IPS-11a (cell line): ENCODE results near the gene ARHGAP10.
"Not testable (repeated sequence)": the region's sequence is repeated elsewhere in the genome, so short reads cannot be mapped to it uniquely, and the experiment has no call there.

ENCODE experiments used
- H3K4me3 ChIP-seq: one replicate; pipeline ENCODE4 v1.5.1; 2013; ENCODE audit warnings: low read depth, low read length, control low read depth

ARHGAP10 gene

DNA sequence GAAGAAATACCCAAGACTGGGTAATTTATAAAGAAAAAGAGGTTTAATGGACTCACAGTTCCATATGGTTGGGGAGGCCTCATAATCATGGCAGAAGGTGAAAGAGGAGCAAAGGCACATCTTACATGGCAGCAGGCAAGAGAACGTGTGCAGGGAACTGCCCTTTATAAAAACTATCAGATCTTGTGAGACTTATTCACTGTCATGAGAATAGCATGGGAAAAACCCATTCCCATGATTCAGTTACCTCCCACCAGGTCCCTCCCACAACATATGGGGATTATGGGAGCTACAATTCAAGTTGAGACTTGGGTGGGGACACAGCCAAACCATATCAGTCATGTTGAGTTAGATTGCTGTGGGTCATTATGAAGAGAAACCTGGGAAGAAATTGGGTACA lies 153.3 kb downstream of the ARHGAP10 start:
- H3K4me3 ChIP-seq = not testable (repeated sequence)

DNA sequence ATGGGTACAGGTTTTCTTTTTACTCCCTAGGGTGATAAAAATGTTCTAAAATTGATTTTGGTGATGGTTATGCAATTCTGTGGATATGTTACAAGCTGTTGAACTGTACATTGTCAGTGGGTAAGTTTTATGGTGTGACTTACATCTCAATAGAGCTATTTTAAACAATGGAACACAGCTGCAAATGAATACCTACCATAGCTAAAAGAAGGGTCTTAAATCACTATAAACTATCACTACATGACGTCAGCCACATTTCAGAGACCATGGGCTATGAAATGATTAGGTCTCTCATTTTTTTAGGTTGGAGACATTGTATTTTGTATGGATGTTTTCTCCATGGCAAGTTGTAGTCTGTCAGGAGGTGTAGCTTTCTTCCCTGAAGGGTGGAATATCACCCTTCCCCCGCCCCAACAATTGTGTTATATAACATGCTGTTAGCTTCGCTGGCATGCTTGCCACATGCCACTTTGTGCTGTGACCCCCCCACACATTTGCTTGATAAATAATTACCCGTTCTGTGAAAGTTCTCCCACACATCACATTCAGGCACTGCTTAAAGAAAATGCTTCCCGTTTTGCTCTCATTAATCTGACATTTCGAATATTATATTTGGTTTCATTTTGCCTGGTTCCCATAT lies 159.7 kb downstream of the ARHGAP10 start:
- no peak overlapping the region for H3K4me3 ChIP-seq

DNA sequence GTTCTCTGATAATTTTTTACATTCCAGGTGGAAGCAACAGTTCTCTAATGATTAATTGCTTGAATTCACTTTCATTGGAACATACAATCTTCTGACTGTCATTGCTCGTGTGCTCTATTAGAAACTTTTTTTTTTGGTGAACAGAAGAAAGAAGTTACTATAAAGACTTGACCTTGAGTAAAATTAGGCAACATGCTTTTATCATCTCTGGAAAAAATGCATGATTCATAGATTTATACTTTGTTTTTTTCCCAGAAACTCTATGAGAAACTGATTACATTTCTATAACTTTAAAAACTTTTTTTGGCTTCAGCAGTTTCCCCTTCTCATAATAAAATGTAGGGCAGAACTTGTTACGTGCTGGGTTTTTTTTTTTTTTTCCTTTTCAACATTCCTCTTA lies 167.6 kb downstream of the ARHGAP10 start:
- no peak overlapping the region for H3K4me3 ChIP-seq

DNA sequence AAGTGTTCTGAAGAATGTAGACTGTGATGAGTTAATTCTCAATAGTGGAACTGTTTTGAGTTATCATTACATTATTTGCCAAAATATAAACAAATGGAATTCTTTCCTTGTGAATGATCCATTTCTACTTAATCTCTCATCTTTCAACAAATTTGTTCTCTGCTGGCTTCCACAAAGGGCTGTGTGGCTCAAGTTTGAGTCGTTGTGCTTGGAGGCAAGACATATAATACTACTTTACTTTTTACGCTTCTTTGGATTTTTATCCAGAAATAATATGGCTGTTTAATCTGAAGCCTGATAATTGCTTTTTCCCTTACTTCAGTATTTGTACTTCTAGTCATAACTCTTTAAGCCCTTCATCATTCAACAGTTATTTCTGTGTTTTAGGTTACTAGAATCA lies 169.5 kb downstream of the ARHGAP10 start:
- H3K4me3 ChIP-seq = no peak overlapping the region

DNA sequence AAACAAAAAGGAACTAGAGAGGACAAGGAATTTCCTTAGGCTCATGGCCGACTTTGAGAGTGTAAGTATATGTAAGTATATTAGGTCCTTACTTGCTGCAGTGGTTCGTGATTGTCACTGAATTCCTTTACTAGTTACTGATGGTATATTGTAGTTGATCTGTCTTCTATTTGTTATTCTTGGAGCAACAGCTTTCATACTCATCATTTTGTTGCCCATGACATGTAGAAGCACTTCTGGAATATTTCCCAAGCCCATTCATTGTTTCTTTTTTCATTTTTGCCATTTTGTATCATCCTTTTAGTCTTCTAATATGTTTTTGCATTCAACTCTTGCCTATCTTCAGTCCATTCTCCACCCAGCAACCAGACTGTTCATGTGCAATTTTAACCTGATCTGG lies 170.0 kb downstream of the ARHGAP10 start:
- H3K4me3 ChIP-seq = no peak overlapping the region

DNA sequence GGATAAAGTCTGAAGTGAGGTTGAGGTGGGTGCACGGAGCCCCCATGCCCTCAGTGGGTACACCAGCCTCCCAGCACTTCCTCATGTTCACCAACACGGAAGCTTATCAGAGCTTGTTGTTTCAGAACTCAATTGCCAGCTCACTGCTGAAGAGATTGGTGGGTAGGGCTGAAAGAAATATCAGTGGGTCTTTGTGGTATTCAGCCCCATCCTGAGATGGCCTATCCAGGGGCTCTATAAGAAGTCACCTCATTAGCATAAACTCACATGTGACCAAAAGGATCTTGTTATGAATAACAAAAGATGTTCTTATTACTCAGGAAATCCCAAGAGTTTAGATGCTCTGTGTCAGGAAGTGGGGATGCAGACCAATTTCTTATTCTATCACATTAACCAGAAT lies 177.3 kb downstream of the ARHGAP10 start:
- no peak overlapping the region for H3K4me3 ChIP-seq

DNA sequence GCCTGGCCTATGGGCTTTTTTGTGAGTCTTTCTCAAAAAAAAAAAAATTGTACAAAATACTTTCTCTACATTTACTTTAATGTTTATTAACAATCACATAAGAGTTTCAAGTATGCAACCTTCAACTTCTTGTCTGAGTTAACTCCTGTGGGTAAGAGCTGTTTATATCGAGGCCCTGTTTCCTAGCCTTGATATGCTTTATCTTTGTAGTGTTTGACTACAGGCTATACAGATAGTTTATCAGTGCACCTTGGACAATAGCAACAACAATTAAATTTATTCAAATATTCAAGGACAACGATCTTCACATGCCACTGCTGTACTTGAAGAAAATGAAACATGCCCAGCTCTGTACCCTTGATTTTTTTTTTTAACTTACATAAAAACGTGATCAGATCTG lies 178.4 kb downstream of the ARHGAP10 start:
- no peak overlapping the region for H3K4me3 ChIP-seq

DNA sequence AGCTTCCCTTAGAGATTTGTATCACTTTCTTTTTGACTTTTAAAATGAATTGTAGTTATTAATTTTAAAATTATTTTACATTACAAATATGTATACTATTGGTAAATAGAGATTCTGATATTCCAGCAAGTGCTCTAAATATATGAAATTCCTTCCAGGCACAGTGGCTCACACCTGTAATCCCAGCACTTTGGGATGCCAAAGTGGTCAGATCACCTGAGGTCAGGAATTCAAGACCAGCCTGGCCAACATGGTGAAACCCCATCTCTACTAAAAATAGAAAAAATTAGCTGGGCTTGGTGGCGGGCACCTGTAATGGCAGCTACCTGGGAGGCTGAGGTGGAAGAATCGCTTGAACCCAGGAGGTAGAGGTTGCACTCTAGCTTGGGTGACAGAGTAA lies 180.2 kb downstream of the ARHGAP10 start:
- not testable (repeated sequence) for H3K4me3 ChIP-seq

DNA sequence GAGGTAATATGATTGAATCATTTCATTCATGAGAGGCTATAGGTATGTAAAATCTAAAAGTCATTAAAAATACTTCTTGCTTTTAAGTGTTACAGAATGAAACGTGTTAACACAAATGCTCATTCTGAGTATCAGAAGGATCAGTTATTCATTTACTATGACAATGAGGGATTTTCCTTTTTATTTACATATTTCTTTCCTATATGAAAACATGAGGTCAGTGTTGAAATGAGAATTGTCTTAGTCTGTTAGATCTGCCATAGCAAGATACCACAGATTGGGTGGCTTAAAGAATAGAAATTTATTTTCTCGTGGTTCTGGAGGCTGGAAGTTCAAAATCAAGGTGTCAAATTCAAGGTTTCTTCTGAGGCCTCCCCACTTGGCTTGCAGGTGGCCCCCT lies 181.2 kb downstream of the ARHGAP10 start:
- H3K4me3 ChIP-seq = no peak overlapping the region

DNA sequence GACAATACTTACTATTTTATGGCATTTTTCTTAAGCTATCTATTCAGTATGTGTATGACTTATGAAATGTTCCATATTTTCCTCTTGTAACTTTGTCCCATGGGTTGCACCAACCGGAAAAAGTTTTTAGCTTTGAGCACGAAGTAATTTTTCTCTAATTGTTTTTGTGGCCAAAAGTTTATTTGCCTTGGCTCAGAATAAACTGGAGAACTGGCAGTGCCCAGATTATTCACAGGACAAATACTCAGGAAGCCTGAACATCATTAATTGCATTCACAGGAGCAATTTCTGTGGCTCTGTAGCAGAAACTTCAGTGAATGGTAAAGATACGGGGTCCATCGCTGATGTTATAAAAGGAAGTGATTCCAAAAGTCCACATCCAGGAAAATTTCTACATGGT lies 184.5 kb downstream of the ARHGAP10 start:
- H3K4me3 ChIP-seq = no peak overlapping the region

DNA sequence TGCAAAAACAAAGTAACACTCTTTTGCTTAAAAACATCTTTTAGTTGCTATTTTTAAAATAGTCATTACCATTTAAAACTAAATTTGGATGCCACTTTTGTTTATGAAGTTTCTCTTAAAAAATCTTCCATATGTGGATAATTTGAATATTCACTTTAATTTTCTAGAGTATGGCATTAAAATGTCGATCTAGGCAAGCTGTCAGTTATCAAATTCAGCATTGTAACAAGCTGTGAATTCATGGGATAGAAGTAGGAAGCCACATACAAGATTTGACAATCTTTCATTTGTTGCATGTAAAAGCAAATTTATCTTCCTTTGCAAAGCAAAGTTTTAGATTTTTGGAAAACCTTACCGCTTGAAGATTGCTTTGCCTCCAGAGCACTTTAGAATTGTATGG lies 191.5 kb downstream of the ARHGAP10 start:
- no peak overlapping the region for H3K4me3 ChIP-seq

DNA sequence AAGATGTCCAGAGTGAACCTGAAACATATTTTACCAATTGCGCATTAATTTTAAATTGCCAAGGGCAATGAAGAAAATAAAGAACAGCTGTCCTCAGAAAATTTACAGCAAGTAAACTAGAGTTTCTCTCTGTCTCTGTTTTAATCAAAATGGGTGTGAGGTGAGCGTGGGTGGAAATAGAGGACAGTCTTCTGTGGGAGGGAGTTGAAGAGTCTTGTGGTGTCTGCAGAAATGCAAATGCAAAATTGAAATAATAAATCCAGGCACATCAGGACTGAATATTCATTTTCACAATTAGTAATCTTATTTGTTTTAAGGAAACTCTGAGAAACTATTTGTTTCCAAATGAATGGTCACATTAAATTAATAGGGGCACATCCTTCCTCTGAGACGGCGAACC lies 192.0 kb downstream of the ARHGAP10 start:
- H3K4me3 ChIP-seq = no peak overlapping the region

DNA sequence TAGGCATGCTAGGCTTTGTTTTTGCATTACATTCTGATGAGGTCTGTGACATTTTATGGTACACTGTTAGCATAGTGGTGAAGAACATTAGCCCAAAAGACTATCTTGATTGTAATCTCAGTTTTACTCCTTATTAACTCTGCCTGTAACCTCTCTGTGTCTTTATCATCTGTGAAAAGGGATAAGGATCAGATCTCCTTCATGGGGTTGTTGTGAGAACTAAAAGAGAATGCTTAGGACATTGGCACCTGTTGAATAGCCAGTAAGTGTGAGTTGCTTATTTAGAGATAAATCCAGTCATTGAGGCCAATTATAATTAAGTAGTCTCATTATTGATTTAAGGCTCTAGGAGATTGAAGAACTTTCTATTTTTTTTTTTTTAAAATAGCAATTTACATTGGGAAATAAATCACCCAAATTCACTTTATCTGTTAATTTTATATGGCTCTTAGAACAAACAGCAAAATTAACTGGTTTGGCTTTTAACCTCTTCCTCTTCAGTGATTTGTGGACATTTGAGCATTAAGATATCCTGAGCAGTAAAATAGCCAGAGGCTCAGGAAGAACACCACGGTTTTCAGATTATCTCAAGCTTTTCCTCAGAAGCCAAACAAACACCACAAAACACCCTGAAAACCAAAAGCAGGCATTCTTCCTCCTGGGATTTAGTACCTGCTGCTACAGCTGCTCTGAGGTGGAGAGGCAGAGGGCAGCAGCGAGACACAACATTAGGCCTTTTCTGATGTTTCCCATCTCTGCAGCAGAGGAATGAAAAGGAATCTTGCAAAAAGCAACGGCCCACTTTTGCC lies 192.9 kb downstream of the ARHGAP10 start:
- no peak overlapping the region for H3K4me3 ChIP-seq

DNA sequence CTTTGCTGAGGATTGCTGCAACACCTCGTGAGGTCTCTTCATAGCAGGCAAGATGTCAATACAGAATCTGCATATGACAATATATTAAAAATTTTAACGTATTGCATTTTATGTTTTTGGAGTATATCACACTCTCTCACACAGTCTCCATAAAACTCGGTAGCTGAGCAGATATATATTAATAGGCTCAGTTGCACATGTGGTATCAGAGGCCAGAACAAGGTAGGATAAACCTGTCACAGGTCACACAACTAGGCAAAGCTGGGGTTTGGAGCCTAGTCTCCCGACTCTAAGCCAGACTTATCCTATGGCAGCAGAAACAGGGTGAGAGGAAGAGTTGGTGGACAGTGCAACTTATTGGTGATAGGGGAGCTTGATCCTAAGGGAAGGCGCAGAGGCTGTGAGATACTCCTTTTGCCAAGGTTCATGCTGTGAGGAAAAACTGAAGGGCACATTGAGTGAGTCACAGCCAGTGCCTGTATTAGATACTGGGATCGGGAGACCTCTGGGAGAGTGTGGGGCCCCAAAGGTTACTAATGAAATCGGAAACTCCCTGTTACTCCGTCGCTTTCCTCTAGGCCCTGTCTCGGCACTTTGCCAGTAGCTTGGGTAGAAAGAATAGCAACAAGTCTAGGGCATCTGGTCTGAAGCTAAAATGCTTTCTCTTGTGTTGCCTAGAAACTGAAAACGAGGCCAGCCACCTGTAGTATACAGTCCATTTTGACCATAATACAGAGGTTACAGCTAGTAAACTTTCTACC lies 195.7 kb downstream of the ARHGAP10 start:
- H3K4me3 ChIP-seq = no peak overlapping the region

DNA sequence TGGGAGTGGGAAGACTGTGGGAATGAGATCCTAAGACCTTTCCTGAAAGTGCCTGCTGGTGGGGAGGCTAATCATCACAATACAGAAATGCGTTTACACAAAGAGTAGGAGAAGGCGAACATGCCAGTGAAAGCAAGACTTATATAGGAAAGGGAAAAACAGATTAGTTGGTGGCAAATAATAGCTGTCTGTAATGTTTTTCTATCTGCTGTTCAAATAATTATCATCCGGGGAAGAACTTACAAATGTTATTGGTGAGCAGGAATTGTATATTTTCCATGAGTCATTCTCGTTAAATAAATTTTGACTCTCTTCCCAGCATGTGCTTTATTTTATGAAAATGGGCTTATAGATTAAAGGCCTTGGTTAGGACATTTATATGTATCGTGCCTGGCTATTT lies 196.5 kb downstream of the ARHGAP10 start:
- H3K4me3 ChIP-seq = no peak overlapping the region

DNA sequence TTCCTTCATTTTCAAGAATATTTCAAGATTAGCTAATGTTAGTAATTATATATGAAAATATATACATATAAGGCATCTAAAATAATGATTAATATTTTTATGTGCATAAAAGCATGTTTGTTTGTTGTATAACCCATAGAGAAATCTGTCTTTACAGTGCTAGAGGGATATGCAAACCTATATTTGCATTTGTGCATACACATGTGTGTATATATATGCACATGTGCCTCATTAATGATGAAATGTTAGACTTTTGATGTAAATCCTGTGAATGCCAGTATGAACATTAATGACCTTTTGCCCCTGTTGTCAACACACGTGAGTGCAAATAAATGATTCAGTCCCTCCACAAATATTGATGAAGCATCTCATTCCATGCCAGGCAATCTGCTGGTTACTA lies 197.9 kb downstream of the ARHGAP10 start:
- H3K4me3 ChIP-seq = no peak overlapping the region

DNA sequence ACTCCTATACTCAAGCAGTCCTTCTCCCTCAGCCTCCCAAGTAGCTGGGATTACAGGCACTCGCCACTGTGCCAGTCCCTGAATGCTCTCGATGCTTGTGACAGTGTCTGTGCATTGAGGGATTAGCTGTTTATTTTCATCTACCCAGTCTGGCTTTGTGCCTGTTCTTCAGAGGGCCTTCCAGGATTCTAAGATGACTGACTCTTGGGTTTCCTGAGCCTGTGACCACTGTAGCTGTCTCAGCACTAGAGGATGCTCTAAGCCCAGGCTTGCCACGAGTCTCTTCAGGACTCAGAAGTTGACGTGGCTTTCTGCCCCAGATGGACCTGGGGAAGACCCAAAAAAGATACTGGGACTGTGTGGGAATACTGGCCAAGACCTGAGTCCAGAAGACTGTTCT lies 201.4 kb downstream of the ARHGAP10 start:
- no peak overlapping the region for H3K4me3 ChIP-seq

DNA sequence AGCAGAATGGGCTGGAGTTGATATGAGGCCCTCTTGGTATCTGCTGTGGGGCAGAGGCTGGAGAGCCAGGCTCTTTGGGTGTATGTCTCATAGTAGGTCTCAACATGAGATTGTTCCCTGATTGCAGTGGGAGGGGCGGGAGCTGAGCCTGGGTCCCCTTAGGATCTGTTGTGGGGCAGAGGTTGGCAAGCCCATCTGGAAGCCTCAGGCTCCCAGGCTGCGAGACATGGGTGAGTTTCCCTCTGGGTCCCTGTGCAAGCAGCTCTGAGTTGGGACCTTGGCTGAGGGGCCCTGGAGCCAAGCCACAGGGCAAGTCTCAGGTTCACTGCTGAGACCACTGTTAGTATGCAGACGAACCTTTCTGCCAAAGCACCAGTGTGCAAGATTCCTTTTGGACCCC lies 201.9 kb downstream of the ARHGAP10 start:
- H3K4me3 ChIP-seq = no peak overlapping the region

DNA sequence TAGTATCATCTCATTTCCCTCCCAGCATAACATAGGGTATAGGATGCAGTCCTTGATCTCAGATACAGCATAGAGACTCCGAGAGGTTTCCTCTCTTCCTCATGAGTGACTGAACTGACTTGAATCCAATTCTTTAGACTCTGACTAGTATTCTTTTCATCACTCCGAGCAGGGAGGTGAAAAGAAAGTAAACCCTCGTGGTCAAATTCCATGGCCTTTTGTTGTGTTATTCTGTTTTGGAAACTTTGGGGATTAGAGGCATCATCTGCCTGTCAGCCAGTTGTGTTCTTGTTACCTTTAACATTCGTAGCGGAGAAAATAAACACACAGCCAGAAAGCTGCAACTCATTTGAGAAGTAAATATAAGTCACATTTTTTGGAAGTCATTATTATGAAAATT lies 206.6 kb downstream of the ARHGAP10 start:
- no peak overlapping the region for H3K4me3 ChIP-seq

DNA sequence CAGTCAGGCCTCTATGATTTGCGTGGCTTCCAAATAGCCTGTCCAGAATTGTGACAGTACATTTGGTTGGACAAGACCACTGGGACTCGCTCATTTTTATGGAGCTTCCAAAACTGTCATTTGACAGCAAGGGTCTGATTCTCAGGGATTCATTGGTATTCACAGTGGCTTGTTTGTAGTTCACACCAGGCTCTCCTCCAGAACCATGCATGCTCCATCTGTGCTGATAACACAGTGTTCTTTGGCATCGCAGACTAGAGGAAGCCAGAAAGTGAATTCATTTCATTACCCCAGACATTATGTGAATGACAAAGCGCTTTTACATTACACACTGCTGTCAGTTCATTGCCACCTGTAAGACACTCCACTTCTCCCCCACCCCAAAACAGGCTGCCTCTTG lies 208.3 kb downstream of the ARHGAP10 start:
- no peak overlapping the region for H3K4me3 ChIP-seq

DNA sequence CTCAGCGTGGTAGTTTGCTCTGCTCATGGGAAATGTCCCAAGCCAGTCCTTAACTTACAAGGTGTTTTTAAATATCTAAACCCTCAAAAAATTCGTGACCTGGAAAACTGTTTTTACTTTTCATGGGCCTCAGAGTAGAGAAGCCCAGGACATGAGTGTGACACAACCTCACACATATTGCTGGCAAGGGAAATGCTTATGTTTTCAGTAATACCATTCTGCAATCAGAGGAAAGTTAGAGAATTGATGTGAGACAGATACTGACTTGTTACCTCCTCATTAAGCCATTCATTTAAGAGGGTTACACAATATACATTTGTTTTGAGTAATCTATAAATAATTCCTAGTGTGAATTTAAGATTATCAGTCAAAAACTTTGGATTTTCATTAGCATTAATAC lies 209.5 kb downstream of the ARHGAP10 start:
- H3K4me3 ChIP-seq = no peak overlapping the region

DNA sequence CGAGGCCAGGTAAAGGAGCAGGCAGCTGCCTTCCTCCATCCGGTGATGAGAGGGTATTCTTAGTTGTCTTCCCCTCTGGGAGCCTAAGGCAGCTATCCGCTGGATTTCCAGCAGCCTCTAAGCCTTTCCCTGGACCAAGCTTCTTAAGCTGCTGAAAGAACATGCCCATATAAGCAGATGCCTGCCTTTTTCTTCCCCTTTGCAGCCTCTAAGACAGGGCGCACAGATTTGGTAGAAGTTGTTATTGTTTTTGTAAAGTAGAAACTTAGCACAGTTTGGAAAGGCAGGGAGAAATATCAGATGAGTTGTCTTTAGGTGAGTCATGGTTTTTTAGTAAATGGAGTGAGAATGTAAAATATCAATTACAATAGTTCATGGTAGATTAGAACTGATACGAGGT lies 210.8 kb downstream of the ARHGAP10 start:
- no peak overlapping the region for H3K4me3 ChIP-seq
